Tibial nerve (tissue), 4 donors: ENCODE measurements around the gene PRKCZ. TPM values are rescaled to one million over a fixed set of nuclear protein-coding genes. Genes with fewer than 3 reads are reported as not detected.
"Not testable (repeated sequence)": the region's sequence is repeated elsewhere in the genome, so short reads cannot be mapped to it uniquely, and the experiment has no call there.

Source experiments
- DNase-seq, 2 donors: peaks; one replicate each; pipeline ENCODE4 v3.0.0-alpha.2; 2019; ENCODE audit warnings: low spot score in 2 of 2
- H3K27ac ChIP-seq, 4 donors: fragments of 200-600 bp; sonication (generic) in 3 of 4; one replicate each; pipeline ENCODE4 v1.5.1; 2017 to 2019; ENCODE audit warnings: mild to moderate bottlenecking in 1 of 4
- H3K27me3 ChIP-seq, 2 donors: fragments of 200-600 bp; sonication (generic) in 1 of 2; one replicate each; pipeline versions ENCODE4 v1.5.1 to v1.6.0; 2017 to 2019
- H3K36me3 ChIP-seq, 3 donors: fragments of 200-600 bp; sonication (generic); one replicate each; pipeline ENCODE4 v1.5.1; 2018 to 2019
- H3K4me1 ChIP-seq, 4 donors: fragments of 200-600 bp; sonication (generic) in 3 of 4; one replicate each; pipeline ENCODE4 v1.5.1; 2017 to 2019
- H3K4me3 ChIP-seq, 4 donors: fragments of 200-600 bp; sonication (generic) in 3 of 4; one replicate each; pipeline ENCODE4 v1.5.1; 2017 to 2019; ENCODE audit warnings: mild to moderate bottlenecking in 1 of 4, moderate library complexity in 1 of 4
- H3K9me3 ChIP-seq, 4 donors: fragments of 200-600 bp; sonication (generic) in 3 of 4; one replicate each; pipeline ENCODE4 v1.5.1; 2017 to 2019
- EP300 ChIP-seq, 2 donors: sonication (generic); formaldehyde crosslinking; IDR thresholded peaks; one replicate each; pipeline ENCODE4 v1.6.1; 2017; ENCODE audit warnings: antibody characterized with exemption in 2 of 2, mild to moderate bottlenecking in 1 of 2
- POLR2A ChIP-seq, 2 donors: fragments of 450-650 bp; IDR thresholded peaks; one replicate each; pipeline ENCODE4 v1.6.1; 2017; ENCODE audit warnings: antibody characterized with exemption in 2 of 2, mild to moderate bottlenecking in 2 of 2, moderate library complexity in 2 of 2
- WGBS, 2 donors: methylation state at CpG; one replicate each; pipeline ENCODE4 v1.1.5; 2018; 5-methylcytosine and 5-hydroxymethylcytosine counted together
- total RNA-seq, 4 donors: library from RNA; depleted of rRNA; stranded (reverse); fragments of >200 nt; gene quantifications; one replicate each; pipeline ENCODE4 v1.1.0, GENCODE V29; 2016
- TF ChIP-seq, protein P1 (sequence below), 5 experiments: fragments of 200-600 bp in 3 of 5; fragments of 450-650 bp in 2 of 5; sonication (generic) in 3 of 5; IDR thresholded peaks; one replicate each; pipeline ENCODE4 v1.5.1; 2016 to 2019; ENCODE audit warnings: antibody characterized with exemption in 5 of 5, mild to moderate bottlenecking in 3 of 5, moderate library complexity in 2 of 5

PRKCZ gene
- total RNA-seq, 4 donors from 2014 or later = 2.0 to 3.9 (median 2.8) TPM

DNA sequence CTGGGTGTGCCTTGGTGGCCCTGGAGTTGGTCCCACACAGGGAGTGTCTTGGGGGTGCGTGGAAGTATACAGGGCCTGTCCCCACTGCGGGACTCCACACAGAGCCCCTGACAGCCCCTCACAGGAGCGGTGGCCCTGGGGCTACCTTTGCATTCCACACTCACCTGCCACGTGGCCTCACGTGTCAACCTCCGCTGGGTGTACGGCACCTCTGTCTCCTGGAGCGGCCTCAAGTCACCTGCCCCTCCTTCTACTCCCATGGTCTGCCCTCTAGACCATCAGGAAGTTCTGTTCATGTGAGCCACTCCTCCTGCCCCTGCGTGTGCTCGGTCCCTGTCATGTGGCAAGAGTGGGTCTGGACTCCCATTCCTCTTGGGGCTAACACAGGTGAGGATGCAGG is 85.7 kb downstream of the PRKCZ start:
- Histone ChIP-seq H3K4me1 (peaks cover 3 to 36% (median 21%) of the 10 kb centered on the region in 4 donors), H3K27me3 (no peaks in the 10 kb centered on the region), H3K9me3 (no peaks in the 10 kb centered on the region), H3K4me3 (no peak overlapping the region), H3K36me3 (no peaks in the 10 kb centered on the region), H3K27ac (peak overlapping the region; percentile 93 to 100 (median 98))
- DNase-seq = no peak
- WGBS, 2 donors = 84 to 85% methylated on average over 10 of the region's 10 CpGs
- TF ChIP-seq POLR2A (IDR thresholded peaks at IDR 0.05) (no peak), EP300 (IDR thresholded peaks at IDR 0.05) (no peak)

DNA sequence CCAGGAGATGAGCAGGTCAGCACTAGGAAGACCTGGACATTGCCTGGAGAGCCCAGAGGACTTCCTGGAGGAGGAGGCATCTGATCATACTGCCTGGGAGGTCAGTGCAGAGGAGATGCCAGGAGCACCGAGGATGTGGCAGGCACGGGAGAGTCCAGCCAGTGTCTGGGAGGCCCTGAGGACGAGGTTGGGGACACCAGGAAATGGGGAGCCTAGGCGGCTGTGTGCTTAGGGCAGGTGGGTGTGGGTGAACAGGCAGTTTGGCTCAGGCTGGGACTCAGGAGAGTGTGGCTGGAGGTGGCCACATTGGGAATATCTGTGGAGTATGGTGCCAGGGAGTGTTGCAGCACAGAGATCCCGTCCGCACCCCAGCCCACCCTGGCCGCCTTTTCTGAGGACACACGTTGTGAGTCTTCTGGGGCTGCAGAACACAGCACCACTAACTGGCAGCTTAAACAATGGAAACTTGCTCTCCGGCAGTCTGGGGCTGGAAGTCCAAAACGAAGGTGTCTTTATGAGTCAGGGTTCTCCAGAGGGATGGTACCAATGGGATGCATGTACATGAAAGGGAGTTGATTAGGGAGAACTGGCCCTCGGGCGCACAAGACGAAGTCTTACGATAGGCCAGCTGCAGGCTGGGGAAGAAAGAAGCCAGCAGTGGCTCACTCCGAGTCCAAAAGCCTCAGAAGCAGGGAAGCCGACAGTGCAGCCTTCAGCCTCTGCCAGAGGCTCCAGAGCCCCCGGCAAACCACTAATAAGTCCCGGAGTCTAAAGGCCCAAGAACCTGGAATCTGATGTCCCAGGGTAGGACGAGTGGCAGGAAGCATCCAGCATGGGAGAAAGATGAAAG is 86.4 kb downstream of the PRKCZ start:
- no peaks in the 10 kb centered on the region for H3K9me3 ChIP-seq
- peaks cover 3 to 36% (median 21%) of the 10 kb centered on the region in 4 donors for H3K4me1 ChIP-seq
- no peaks in the 10 kb centered on the region for H3K27me3 ChIP-seq
- DNase-seq = no peak
- no peak overlapping the region for H3K4me3 ChIP-seq
- peak overlapping the region; percentile 93 to 100 (median 98) for H3K27ac ChIP-seq
- H3K36me3 ChIP-seq = no peaks in the 10 kb centered on the region
- TF ChIP-seq EP300 (IDR thresholded peaks at IDR 0.05) (no peak), POLR2A (IDR thresholded peaks at IDR 0.05) (no peak)
- TF ChIP-seq, protein P1, sequence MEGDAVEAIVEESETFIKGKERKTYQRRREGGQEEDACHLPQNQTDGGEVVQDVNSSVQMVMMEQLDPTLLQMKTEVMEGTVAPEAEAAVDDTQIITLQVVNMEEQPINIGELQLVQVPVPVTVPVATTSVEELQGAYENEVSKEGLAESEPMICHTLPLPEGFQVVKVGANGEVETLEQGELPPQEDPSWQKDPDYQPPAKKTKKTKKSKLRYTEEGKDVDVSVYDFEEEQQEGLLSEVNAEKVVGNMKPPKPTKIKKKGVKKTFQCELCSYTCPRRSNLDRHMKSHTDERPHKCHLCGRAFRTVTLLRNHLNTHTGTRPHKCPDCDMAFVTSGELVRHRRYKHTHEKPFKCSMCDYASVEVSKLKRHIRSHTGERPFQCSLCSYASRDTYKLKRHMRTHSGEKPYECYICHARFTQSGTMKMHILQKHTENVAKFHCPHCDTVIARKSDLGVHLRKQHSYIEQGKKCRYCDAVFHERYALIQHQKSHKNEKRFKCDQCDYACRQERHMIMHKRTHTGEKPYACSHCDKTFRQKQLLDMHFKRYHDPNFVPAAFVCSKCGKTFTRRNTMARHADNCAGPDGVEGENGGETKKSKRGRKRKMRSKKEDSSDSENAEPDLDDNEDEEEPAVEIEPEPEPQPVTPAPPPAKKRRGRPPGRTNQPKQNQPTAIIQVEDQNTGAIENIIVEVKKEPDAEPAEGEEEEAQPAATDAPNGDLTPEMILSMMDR (IDR thresholded peaks at IDR 0.05) = no peak
- 76 to 84% methylated on average over 19 of the region's 19 CpGs for WGBS, 2 donors

DNA sequence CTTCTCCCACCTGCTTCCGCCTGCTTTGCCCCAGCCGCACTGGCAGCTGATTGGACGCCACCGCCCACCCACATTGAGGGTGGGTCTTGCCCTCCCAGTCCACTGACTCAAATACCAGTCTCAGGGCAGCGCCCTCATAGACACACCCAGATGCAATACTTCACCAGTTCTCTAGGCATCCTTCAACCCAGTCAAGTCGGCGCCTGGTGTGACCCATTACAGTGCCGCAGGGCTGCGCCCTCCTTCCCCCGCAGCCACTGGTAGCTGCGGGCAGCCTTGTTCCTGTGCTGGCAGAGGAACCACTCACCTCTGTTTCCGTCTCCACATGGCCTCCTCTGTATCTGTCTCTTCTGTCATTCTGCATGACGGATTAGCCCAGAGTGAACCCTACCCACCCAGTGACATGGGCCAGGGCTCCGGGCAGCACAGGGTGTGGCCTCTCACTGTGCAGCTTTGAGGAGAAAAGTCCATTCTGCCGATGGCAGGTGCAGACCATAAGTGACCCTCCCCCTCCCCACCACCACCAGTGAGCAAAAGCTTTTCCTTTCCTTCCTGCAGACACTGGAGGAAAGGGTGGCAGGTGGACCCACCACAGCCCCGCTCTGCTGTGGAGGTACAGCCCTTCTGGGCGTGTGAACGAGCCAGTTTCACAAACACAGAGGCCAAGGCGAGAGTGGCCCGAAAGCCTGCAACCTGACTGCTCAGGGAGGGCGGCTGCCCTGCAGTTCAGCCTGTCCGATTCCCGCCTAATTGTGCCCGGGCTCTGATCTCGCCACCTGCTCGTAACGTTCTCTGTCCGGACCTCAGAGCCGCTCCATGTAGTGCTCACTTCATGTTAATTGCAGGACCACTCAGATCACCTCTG is 87.3 kb downstream of the PRKCZ start:
- no peaks in the 10 kb centered on the region for H3K36me3 ChIP-seq
- H3K27ac ChIP-seq = peak overlapping the region in 1 of 4 donors; percentile 24
- H3K9me3 ChIP-seq = no peaks in the 10 kb centered on the region
- peaks cover 3 to 30% (median 18%) of the 10 kb centered on the region in 4 donors for H3K4me1 ChIP-seq
- no peak for DNase-seq
- H3K27me3 ChIP-seq = no peaks in the 10 kb centered on the region
- TF ChIP-seq POLR2A (IDR thresholded peaks at IDR 0.05) (no peak), EP300 (IDR thresholded peaks at IDR 0.05) (no peak)
- TF ChIP-seq, protein P1 (IDR thresholded peaks at IDR 0.05) = no peak
- H3K4me3 ChIP-seq = no peak overlapping the region
- WGBS, 2 donors = 80 to 86% methylated on average over 28 to 29 of the region's 29 CpGs

DNA sequence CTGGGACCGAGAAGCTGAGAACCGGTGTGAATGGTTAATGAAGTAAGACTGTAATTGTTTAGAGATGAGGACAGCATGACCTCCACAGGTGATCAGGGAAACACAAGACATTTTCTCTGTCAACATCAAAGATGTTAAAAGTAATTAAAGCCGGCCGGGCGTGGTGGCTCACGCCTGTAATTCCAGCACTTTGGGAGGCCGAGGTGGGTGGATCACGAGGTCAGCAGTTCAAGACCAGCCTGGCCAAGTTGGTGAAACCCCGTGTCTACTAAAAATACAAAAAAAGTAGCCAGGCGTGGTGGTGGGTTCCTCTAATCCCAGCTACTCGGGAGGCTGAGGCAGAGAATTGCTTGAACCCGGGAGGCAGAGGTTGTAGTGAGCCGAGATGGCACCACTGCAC is 88.9 kb downstream of the PRKCZ start:
- peaks cover 3 to 20% (median 11%) of the 10 kb centered on the region in 4 donors for H3K4me1 ChIP-seq
- WGBS, 2 donors = 77 to 83% methylated on average over 13 of the region's 13 CpGs
- not testable (repeated sequence) for H3K27me3 ChIP-seq, H3K9me3 ChIP-seq, H3K36me3 ChIP-seq, H3K4me3 ChIP-seq, DNase-seq, H3K27ac ChIP-seq

DNA sequence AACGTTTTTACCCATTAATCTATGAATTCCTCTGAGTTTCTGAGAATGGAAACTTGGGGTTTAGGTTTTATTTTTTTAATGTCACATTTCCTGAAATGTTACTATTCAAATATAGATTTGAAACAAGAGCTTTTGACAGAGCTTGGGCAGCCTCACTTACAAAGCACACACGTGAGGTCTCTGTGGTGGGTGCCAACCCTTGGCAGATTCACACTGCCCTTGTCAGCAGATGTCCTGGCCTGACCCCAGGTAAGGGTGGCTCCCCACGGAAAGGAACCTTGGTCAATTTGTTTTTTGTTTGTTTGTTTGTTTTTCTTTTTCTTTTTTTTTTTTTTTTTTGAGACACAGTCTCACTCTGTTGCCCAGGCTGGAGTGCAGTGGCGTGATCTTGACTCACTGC is 90.8 kb downstream of the PRKCZ start:
- no peaks in the 10 kb centered on the region for H3K36me3 ChIP-seq
- no peak overlapping the region for H3K4me3 ChIP-seq
- DNase-seq = no peak
- no peaks in the 10 kb centered on the region for H3K9me3 ChIP-seq
- peaks cover 0 to 1% (median 0%) of the 10 kb centered on the region in 4 donors for H3K4me1 ChIP-seq
- no peak overlapping the region for H3K27ac ChIP-seq
- H3K27me3 ChIP-seq = no peaks in the 10 kb centered on the region
- 78 to 79% methylated on average over 4 of the region's 4 CpGs for WGBS, 2 donors
- TF ChIP-seq, protein P1 (IDR thresholded peaks at IDR 0.05) = no peak
- TF ChIP-seq EP300 (IDR thresholded peaks at IDR 0.05) (no peak), POLR2A (IDR thresholded peaks at IDR 0.05) (no peak)
